Breast epithelium (tissue), 4 donors: ENCODE results near the gene TEF. TPM values are rescaled to one million over a fixed set of nuclear protein-coding genes. Genes with fewer than 3 reads are reported as not detected.

Source experiments
- DNase-seq, 2 donors: peaks; one replicate each; pipeline ENCODE4 v3.0.0-alpha.2; 2019; ENCODE audit warnings: low spot score in 2 of 2
- H3K27ac ChIP-seq, 2 donors: fragments of 200-600 bp; sonication (generic) in 1 of 2; one replicate each; pipeline ENCODE4 v1.5.1; 2016 to 2019; ENCODE audit warnings: mild to moderate bottlenecking in 1 of 2
- H3K27me3 ChIP-seq, 2 donors: fragments of 200-600 bp; sonication (generic) in 1 of 2; one replicate each; pipeline versions ENCODE4 v1.5.1 to v1.6.0; 2017 to 2019; ENCODE audit warnings: control low read depth in 1 of 2, mild to moderate bottlenecking in 1 of 2
- H3K36me3 ChIP-seq: fragments of 200-600 bp; one replicate; pipeline ENCODE4 v1.5.1; 2019
- H3K4me1 ChIP-seq, 2 donors: fragments of 200-600 bp; sonication (generic); one replicate each; pipeline ENCODE4 v1.5.1; 2016 to 2019; ENCODE audit warnings: control low read depth in 1 of 2
- H3K4me3 ChIP-seq, 3 donors: fragments of 200-600 bp; sonication (generic); 1 replicate in 2 of 3; 2 replicates in 1 of 3; pipeline ENCODE4 v1.5.1; 2016 to 2019; ENCODE audit warnings: mild to moderate bottlenecking in 3 of 3, moderate library complexity in 2 of 3
- H3K9me3 ChIP-seq, 2 donors: fragments of 200-600 bp; sonication (generic) in 1 of 2; one replicate each; pipeline ENCODE4 v1.5.1; 2016 to 2019; ENCODE audit warnings: control low read depth in 1 of 2
- CTCF ChIP-seq, 3 donors: fragments of 450-650 bp; IDR thresholded peaks; one replicate each; pipeline ENCODE4 v1.5.1; 2016 to 2017; ENCODE audit warnings: antibody characterized with exemption in 3 of 3, mild to moderate bottlenecking in 3 of 3, moderate library complexity in 3 of 3
- POLR2A ChIP-seq: fragments of 450-650 bp; IDR thresholded peaks from one replicate; pipeline ENCODE4 v1.6.1; 2016; ENCODE audit warnings: antibody characterized with exemption, mild to moderate bottlenecking, moderate library complexity
- POLR2AphosphoS5 ChIP-seq, 3 donors: sonication (generic); formaldehyde crosslinking; IDR thresholded peaks; one replicate each; pipeline ENCODE4 v1.6.1; 2017; ENCODE audit warnings: antibody characterized with exemption in 3 of 3
- intact Hi-C: fragments of 100-400 bp; cut with DNase I; formaldehyde crosslinking; loops from one replicate; pipeline ENCODE4 v1.15.1; 2023; ENCODE audit warnings: low total_unique reads
- total RNA-seq, 3 donors: library from RNA; depleted of rRNA; stranded (reverse); fragments of >200 nt; gene quantifications; one replicate each; pipeline ENCODE4 v1.1.0, GENCODE V29; 2016

The TEF gene
- total RNA-seq, 3 donors from 2014 or later = 8.8 to 26.6 (median 15.7) TPM

GRCh38 chr22:41353862-41354575, 27.7 kb upstream of the TEF start:
- Histone ChIP-seq H3K4me3 (no peak overlapping the region), H3K4me1 (no peaks in the 10 kb centered on the region), H3K9me3 (no peaks in the 10 kb centered on the region), H3K27me3 (no peaks in the 10 kb centered on the region), H3K36me3 (peaks cover 15% of the 10 kb centered on the region), H3K27ac (no peak overlapping the region)
- intact Hi-C loops = no loop called here
- DNase-seq = no peak
- TF ChIP-seq CTCF (IDR thresholded peaks at IDR 0.05) (no peak), POLR2AphosphoS5 (IDR thresholded peaks at IDR 0.05) (no peak), POLR2A (no peak)

- Histone ChIP-seq H3K27ac (no peak overlapping the region), H3K4me1 (no peaks in the 10 kb centered on the region), H3K4me3 (no peak overlapping the region), H3K9me3 (no peaks in the 10 kb centered on the region), H3K36me3 (peaks cover 15% of the 10 kb centered on the region), H3K27me3 (no peaks in the 10 kb centered on the region)
- DNase-seq = no peak
- intact Hi-C loops = no loop called here
- no peak for TF ChIP-seq CTCF (IDR thresholded peaks at IDR 0.05)
- no peak for TF ChIP-seq POLR2AphosphoS5 (IDR thresholded peaks at IDR 0.05)
- no peak for TF ChIP-seq POLR2A
These were observed 26.8 kb upstream of the TEF start for GRCh38 chr22:41354979-41355378.

- intact Hi-C loops = no loop called here
- peaks cover 15% of the 10 kb centered on the region for H3K36me3 ChIP-seq
- no peaks in the 10 kb centered on the region for H3K9me3 ChIP-seq
- H3K27ac ChIP-seq = no peak overlapping the region
- no peaks in the 10 kb centered on the region for H3K4me1 ChIP-seq
- DNase-seq = no peak
- H3K27me3 ChIP-seq = no peaks in the 10 kb centered on the region
- TF ChIP-seq POLR2AphosphoS5 (IDR thresholded peaks at IDR 0.05) (no peak), POLR2A (no peak), CTCF (IDR thresholded peaks at IDR 0.05) (no peak)
- H3K4me3 ChIP-seq = no peak overlapping the region
These were observed 25.8 kb upstream of the TEF start for GRCh38 chr22:41355895-41356294.

GRCh38 chr22:41356430-41357028, 25.2 kb upstream of the TEF start:
- Histone ChIP-seq H3K36me3 (peaks cover 15% of the 10 kb centered on the region), H3K9me3 (no peaks in the 10 kb centered on the region), H3K4me1 (no peaks in the 10 kb centered on the region), H3K27me3 (no peaks in the 10 kb centered on the region), H3K27ac (no peak overlapping the region), H3K4me3 (no peak overlapping the region)
- intact Hi-C loops = no loop called here
- TF ChIP-seq POLR2AphosphoS5 (IDR thresholded peaks at IDR 0.05) (no peak), CTCF (IDR thresholded peaks at IDR 0.05) (no peak), POLR2A (no peak)
- no peak for DNase-seq

GRCh38 chr22:41357191-41357590, 24.6 kb upstream of the TEF start:
- DNase-seq = no peak
- H3K36me3 ChIP-seq = peaks cover 15% of the 10 kb centered on the region
- H3K9me3 ChIP-seq = no peaks in the 10 kb centered on the region
- no peaks in the 10 kb centered on the region for H3K4me1 ChIP-seq
- H3K27me3 ChIP-seq = no peaks in the 10 kb centered on the region
- TF ChIP-seq POLR2AphosphoS5 (IDR thresholded peaks at IDR 0.05) (no peak), CTCF (IDR thresholded peaks at IDR 0.05) (no peak), POLR2A (no peak)
- intact Hi-C loops = no loop called here
- H3K4me3 ChIP-seq = no peak overlapping the region
- H3K27ac ChIP-seq = no peak overlapping the region
